NCI-H1930 (cell line): Measurements from ENCODE around the gene OPN3.
A peak's percentile ranks its signal among the peaks of the same experiment; 100 is the strongest.

Experiments
- DNase-seq, 2 experiments: peaks; one replicate each; lab custom pipeline; 2025; lab: John Stamatoyannopoulos, UW

The OPN3 gene

DNA sequence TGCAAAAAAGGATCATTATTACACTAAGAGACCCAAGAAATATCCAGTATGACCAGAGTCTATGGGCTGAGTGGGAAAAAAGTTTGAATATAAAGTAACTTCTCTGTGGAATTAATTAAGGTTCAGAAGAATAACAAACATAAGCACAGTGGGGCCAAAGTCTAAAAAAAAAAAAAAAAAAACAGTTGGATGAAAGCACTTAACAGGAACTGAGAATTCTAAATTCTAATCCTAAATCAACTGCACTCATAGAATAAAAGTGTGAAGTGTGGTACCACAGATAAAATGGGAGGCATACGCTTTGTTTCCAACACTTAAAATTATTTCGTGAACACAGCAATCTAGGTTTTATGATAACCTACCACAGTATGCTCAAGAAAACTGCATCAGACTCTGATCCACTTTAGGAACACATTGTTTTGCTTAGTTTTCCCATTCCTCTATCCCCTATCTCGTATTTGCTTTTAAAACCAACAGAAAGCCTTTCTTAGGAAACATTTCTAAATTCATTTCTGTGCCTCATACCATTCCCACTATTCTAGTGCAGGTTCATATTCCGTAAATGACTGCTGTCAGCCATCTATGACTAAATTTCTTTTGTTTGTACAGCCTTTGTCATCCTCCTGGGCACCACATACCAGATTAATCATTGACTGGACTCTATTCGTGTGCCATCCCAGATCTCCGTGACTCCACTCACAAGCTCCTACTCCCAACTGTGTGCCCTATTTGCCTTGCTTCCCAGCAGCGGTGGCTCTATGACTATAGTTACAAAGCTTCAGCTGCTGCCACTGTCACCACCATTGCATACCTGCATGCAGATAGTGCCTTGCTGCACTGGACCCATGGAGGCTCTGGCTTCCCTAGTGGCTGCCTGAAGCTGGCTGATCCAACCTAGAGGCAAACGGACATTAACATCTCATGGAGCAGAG is 24.9 kb downstream of the OPN3 start:
- DNase-seq: no peak

DNA sequence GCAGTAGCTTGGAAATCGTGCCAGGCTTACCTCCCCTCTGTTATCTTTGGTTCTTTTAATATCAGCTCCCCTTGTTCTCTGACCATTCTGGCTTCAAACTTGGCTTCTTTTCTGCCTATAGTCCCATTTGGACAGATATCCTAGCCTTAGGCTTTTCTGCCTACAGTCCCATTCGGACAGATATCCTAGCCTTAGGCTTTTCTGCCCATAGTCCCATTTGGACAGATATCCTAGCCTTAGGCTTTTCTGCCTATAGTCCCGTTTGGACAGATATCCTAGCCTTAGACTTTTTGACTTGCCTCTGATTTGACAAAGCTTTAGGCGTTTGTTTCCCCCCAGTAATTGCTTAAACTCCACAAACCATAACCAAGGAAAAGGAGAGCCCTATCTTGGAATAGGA is 25.6 kb downstream of the OPN3 start:
- no peak for DNase-seq

DNA sequence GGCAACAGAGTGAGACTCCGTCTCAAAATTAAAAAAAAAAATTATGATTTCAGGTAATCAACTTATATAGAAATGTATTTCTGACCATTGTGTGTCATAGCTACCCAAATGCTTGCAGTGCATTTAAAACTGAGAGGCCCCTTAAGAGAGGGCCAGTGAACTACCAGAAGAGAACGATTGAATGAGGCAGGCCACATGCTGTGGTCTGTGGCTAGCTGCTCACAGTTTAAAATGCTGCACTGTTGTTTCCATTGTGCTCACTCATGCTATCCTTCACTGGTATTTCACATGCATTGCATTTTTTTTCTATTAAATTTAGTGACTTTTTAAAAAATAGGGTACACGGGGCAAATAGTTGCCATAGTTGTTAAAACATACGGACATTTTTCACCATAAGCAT is 26.0 kb downstream of the OPN3 start:
- DNase-seq: no peak

DNA sequence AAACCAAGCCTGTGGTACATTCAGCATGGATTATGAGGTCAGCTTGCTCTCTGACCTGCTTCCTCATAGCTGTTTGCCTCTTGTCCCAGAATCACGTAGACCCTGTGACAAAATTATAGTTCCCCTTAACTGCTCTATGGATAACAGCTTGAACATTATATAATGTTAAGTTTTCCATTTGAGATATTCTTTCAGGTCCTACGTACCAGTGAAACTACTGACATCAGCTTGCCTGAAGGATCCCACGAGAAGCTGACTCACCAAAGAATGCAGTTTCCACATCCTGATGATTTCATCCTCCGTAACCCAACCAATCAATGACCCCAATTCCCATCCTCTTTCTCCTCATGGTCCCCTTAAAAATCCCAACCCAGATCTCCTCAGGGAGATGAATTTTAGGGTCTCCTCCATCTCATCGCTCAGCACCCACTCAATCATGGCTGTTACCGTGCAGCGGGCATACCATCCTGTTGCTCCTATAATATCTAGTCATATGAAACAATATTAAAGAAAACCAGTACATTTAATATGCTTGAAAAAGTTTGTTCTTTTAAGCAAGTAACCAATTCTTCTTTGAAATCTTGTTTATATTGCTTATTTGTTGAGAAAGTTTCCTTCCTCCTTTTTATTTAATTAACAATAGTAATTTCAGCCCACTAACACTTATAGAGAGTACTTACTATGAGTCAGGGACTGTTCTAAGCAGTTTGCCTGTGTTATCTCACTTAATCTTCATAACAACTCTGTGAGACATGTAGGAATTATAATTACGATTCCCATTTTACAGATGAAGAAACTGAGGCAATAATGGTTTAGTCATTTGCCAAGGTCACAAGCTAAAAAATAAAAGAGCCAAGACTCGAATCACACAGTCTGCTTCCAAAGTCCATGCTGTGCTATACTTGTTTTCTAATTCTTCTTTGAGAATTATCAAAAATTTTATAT is 27.4 kb downstream of the OPN3 start:
- DNase-seq: no peak

DNA sequence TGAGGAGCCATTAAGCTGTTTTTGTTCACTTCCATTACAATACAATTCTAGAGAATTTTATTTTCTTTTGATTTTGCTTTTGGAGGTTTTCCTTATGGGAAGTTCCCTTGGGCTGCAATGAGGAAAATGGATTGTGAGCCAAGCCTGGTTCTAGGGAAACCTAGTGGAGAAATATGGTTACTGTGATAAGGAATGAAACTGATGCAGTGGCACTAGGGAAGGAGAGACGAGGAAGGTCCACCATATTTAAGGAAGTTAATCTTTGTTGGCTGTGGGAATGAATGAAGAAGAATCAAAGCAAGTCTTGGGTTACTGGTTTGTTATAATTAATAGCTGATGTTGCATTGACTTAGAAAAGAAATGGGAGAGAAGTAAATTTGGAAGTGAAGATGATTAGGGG is 28.4 kb downstream of the OPN3 start:
- DNase-seq: no peak

DNA sequence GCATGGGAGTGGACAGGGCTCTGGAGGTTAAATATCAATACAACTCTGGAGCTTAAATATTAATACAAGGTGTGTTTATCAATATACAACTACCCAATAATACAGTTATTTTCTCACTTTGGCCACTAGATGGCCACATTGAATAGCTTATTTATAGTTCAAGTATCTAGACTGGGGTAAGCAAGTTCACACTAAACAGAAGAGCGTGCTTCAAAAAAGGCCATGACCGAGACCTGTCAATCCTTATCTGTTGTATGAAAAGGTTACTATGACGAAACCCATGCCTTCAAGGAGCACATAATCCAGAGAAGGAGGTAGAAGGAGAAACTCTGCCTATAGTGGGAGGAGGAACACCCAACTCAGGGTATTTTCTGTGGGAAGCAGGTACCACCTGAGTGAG is 29.1 kb downstream of the OPN3 start:
- peak; percentile 39 to 43 for DNase-seq

DNA sequence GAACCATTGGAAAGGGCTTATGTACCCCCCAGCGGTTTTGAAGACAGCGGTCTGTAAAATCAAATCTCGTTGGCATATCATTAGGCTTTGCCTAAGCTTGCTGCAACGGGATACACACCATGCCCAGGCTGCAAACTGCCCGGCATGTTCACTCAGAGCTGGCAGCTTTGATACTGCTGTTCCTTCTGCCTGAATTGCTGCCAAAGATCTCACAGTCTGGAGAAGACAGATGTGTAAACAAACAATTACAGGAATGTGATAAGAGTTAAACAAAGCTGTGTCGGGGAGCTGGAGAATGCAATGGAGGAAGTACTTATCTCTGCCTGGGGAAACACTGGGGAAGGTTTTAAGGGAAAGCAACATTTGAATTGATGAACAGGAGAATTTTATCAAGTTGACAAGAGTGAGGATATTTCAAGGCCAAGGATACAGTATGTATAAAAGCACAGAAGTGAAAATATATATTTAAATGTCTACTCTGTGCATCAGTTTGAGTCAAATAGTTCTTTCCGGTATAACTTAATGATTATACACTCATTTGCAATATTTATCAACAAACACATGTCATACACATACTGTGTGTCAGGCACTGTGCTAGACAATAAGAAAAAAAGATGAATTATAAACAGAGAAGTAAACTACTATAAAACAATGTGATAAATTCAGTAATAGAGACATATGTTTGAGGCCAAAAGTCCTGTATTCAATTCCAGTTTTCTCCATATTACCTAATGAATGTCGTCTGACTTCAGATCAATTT is 29.9 kb downstream of the OPN3 start:
- DNase-seq: peak in 1 of 2 experiments; percentile 20

DNA sequence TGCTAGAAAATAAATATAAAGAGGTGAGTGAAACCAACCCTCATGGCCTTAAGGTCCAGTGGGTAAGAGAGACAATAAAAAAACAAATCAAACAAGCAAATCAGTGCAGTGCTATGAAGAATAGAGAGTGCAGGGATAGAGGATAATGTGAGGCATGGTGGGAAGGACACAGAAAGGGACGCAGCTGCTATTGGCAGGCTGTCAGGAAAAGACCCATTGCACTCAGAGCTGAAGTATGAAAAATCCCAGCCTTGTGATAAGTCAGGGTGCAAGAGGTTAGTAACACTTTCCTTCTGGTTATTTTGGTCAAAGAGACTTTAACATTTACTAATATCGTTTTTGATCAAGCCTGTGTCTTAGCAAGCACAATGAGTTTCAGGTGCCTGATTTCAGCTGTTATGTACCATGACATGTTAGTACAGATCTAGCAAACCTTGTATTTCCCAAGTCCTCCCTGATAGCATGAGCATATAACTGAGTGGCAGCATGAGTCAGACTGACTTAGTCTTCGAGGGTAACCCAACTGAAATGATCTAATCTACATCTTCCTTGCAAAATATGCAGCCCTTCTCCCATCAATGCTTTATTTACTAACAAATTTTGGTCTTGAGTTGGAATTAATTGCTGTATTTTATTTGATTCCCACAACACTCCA is 31.7 kb downstream of the OPN3 start:
- DNase-seq: no peak

DNA sequence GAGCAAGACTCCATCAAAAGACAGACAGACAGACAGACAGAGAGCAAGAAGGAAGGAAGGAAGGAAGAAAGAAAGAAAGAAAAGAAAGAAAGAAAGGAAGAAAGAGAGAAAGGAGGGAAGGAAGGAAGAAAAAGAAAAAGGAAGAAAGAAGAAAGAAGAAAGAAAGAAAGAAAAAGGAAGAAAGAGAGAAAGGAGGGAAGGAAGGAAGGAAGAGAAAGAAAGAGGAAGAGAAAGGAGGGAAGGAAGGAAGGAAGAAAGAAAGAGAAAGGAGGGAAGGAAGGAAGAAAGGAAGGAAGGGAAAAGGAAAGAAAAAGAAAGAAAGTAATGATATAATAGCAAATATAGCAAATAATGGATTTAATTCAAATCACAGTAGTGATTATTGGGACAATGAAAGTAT is 32.7 kb downstream of the OPN3 start:
- DNase-seq: no peak

DNA sequence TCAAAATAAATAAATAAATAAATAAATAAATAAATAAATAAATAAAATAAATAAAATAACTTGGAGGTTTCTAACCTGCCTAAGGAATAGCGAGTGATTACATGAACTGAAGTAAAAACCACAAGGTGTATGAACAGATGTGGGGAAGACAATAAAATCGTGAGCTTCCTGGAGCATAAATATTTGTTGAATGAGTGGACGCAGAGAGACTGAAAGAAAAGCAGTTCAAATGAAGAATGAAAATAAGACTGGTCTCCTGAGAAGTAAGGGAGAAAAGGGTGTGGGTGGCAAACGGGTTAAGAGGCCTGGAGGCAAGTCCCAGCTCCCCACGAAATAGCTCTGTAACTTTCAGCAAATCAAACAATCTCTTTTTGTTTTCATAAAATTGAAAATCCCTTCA is 33.6 kb downstream of the OPN3 start:
- DNase-seq: no peak

DNA sequence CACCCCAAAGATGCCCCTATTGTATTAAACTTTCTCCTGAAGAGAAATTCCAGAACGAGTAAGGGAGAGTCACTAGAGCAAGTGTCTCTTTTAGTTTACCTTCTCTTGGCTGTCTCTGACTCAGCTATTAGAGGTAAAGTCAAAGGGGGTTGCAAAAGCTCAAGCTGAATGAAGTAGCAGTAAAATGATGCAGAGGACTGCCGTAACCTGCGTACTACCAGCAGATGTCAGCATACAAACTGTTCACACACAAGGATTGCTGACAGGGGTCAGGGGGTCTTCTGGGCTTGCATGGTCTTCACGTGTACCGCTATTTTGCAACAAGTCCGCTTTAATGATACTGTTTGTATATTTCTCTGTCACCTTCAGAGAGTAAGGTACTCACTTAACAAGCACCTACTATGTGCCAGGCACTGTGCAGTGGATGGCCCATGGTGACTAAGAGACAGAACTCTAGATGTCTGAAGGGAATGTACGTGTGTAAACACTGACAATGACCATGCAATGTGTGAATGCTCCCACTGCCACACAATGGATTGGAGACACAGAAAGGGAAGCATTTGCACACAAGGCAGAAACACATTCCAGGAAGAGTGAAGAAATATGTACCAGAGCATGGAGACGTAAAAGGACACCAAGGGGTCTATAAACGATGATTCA is 34.9 kb downstream of the OPN3 start:
- no peak for DNase-seq

DNA sequence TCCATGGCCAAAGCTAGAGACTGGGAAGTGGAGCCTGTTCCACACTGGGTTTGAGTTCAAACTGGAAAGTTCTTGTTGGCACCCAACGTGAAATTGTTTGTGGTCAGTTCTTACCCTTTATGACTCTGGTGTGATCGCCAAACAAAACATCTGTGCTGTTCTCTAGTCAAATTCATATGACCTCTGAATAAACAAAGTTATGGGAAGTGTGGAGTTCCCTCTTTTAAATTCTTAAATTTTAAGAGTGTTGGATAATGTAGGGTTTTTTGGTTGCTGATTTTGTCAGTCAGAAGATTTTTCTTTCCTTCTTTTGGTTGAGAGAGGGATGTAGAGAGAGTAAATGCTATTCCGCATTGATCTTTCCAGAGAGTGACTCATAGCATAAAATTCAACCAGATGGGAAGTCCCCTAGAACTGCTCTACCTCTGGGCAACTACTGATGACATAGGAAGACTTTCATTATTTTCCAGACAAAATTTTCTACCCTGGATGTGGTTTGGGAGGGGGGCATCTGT is 36.4 kb downstream of the OPN3 start:
- no peak for DNase-seq

DNA sequence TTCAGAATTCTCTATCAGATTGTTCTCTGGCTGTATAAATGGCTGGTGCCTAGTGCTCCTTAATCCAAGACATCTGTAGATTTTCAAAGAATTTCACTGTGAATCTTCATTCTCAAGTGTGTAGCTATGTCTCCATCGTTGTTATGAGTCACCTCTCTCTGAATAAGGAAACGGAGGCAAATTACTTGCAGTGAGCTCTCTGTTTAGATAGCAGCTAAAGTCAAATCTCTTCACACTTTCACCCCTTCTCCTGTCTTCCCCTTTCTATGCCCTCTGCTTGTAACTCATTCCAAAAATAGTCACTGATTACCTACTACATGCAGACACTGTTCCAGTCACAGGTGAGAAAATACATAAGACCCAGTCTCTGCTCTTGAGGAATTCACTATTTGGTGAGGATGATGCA is 39.7 kb downstream of the OPN3 start:
- DNase-seq: no peak

DNA sequence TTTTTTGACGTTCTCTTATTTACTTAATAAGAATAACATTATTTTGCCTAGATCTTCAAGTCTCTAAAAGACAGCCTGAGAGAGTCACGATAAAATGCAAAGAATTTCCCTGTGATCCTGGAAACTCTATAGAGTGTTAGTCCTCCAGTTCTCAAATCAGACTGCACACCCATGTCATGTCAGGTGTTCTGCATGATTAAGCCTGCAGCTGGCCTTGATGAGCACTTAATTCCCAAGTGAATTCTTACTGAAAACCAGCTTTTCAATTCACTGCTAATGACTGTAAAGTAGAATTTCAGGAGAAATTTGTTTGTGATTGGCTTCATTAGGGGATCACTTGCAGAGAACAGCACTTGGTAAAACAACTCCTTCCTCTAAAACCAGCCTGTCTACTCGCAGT is 41.9 kb downstream of the OPN3 start:
- DNase-seq: peak; percentile 57 to 63

DNA sequence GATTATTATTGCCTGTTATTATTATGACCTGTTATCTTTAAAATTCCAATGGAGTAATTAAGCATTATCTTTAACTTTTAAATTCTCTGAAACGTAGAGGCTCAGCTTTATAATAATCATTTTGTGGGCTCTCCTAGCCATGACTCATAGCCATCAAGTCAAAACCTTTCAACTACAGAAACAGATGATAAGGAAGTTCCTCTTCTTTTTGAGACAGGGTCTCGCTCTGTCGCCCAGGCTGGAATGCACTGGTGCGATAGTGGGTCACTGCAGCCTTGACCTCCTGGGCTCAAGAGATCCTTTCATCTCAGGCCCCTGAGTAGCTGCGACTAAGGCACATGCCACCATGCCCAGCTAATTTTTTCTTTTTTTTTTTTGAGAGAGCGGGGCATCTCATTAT is 43.5 kb downstream of the OPN3 start:
- no peak for DNase-seq

DNA sequence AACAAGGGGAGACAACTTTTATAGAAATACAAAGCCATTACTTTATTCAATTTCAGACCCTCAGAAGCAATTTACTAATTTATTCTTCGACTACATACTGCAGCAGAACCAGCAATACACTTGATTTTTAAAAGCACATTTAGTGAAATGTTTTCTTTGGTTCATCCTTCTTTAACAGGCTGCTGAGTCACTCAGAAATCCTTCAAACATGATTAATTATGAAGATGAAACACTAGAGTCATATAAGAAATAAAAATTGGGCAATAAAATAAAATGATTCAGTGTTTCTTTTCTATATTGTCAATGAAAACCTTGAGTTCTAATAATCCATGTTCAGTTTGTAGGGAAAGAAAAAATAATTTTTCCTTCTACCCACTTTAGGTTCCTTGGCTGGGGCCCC is 47.0 kb downstream of the OPN3 start:
- no peak for DNase-seq

DNA sequence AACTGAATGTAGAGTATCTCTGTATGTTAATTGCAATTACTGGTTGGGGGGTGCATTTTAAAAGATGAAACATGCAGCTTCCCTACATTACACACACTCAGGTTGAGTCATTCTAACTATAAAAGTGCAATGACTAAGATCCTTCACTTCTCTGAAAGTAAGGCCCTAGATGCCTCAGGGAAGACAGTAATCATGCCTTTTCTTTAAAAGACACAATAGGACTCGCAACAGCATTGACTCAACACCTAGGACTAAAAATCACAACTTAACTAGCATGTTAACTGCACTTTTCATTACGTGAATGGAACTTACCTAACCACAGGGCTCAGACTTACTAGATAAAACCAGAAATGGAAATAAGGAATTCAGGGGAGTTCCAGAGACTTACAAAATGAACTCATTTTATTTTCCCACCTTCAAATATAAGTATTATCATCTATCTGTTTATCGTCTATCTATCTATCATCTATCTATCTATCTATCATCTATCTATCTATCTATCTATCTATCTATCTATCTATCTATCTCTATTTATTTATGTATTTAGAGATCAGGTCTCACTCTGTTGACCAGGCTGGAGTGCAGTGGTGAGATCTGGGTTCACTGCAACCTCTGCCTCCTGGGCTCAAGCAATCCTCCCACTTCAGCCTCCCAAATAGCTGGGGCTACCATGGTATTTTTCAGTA is 47.8 kb downstream of the OPN3 start:
- no peak for DNase-seq

DNA sequence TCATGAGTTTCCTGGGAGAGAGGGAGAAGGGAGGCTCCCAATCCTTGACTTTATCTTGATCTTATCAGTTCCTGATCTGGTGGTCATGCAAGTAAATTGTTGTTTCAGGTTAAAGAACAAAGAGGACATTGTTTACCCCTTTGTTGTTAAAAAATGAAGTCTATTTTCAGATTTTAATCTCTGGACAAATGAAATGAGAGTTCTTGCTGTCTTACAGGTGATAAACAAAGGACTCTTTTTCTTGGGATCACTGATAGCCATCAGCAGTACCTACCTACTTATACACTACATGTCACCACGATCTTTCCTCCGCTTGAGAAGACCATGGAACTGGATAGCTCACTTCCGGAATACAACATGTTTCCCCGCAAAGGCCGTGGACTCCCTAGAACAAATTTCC is 48.4 kb downstream of the OPN3 start:
- no peak for DNase-seq

DNA sequence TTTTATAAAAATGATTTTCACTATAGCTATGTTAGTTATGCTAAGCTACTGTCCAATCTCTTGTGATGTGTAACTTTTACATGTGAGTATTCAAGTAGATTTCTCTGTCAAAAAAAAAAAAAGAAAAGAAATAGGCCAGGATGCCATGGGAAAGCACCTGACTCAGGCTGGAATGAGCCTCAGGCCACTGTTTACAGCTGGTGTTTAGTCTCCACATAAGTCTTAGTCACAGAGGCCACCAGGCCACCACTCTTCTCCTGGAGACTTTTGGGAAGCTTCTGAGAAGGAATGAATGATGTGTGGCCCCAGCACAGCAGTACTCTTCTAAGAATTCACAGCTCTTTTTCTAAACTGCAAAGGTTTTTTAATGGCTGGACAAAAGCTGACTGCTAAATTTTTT is 48.9 kb downstream of the OPN3 start:
- DNase-seq: no peak

DNA sequence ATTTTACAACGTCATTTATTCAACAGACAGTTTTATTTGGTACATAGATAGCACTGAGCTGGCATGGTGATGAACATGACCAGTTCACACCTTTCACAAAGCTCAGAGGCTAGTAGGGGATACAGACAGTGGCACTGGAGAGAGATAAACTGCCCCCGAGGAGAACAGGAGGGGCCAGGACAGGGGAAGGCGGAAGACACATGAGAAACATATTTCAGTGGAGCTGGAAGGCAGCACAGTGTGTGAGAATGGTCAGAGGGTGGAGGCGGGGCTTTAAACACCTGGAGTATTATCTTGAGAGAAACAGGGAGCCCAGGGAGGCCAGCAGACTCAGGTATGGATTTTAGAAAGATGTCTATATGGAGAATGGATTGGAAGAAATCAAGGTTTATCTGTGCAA is 49.5 kb downstream of the OPN3 start:
- no peak for DNase-seq
